ENCODE data around the gene GALNT18. TPM values are rescaled to one million over a fixed set of nuclear protein-coding genes. Genes with fewer than 3 reads are reported as not detected.

The GALNT18 gene
- total and polyA plus RNA-seq, 2 donors (not counting 3 experiments of a cell fraction or from before 2014, with no cell fraction given): 0.17 to 0.18 TPM

DNA sequence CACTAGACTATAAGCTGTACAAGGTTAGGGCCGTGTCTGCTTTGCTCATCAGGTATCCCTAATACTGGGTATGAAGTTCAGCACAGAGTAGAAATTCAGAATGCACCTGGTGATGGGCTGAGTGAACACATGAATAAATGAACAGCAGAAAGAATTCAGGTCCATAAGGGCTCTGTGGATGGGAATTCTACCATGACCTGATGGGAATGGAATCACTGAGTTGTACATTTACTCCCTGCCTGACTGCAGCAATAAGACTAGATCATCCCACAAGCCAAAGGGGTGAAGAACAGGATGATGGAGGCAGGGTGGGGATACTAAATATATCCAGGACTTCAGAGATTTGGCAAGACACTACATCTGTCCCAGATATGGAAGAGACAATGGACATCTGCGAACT lies 182.2 kb downstream of the GALNT18 start:
- ChIA-PET POLR2A (no interaction called here), CTCF (no interaction called here)
- TF ChIP-seq FOS (IDR thresholded peaks at IDR 0.05; ENCODE audit: borderline replicate concordance, insufficient read depth, low read length) (no peak), EZH2 (IDR thresholded peaks at IDR 0.05; ENCODE audit: borderline replicate concordance, low read depth, low read length, severe bottlenecking) (no peak), MYC (IDR thresholded peaks at IDR 0.05; ENCODE audit: low read depth, low read length) (no peak), GATA2 (IDR thresholded peaks at IDR 0.05; ENCODE audit: insufficient read depth, insufficient read length, low read depth, low read length) (no peak), JUN (IDR thresholded peaks at IDR 0.05; ENCODE audit: borderline replicate concordance, insufficient read depth, insufficient read length, low read depth) (no peak)
- TF ChIP-seq, protein P1, sequence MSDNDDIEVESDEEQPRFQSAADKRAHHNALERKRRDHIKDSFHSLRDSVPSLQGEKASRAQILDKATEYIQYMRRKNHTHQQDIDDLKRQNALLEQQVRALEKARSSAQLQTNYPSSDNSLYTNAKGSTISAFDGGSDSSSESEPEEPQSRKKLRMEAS (IDR thresholded peaks at IDR 0.05; ENCODE audit: insufficient read depth, insufficient read length): no peak
- TF ChIP-seq, protein P2, sequence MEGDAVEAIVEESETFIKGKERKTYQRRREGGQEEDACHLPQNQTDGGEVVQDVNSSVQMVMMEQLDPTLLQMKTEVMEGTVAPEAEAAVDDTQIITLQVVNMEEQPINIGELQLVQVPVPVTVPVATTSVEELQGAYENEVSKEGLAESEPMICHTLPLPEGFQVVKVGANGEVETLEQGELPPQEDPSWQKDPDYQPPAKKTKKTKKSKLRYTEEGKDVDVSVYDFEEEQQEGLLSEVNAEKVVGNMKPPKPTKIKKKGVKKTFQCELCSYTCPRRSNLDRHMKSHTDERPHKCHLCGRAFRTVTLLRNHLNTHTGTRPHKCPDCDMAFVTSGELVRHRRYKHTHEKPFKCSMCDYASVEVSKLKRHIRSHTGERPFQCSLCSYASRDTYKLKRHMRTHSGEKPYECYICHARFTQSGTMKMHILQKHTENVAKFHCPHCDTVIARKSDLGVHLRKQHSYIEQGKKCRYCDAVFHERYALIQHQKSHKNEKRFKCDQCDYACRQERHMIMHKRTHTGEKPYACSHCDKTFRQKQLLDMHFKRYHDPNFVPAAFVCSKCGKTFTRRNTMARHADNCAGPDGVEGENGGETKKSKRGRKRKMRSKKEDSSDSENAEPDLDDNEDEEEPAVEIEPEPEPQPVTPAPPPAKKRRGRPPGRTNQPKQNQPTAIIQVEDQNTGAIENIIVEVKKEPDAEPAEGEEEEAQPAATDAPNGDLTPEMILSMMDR (IDR thresholded peaks at IDR 0.05; ENCODE audit: extremely low read depth in 1 of 2, insufficient read depth in 1 of 2, low read depth in 1 of 2, low read length in 2 of 2): no peak
- Histone ChIP-seq H3K36me3 (ENCODE audit: control insufficient read depth in 2 of 2, extremely low read depth in 1 of 2, insufficient read depth in 2 of 2, low read length in 2 of 2) (no peaks in the 10 kb centered on the region), H3K9me3 (replicated peaks; ENCODE audit: control insufficient read depth, insufficient read depth, low read length) (no peaks in the 10 kb centered on the region), H3K4me2 (ENCODE audit: insufficient read depth, low read length) (no peak overlapping the region), H2AFZ (ENCODE audit: low read depth, low read length) (no peak overlapping the region), H3K79me2 (ENCODE audit: control insufficient read depth, insufficient read depth, low read length) (no peaks in the 10 kb centered on the region), H4K20me1 (replicated peaks; ENCODE audit: control insufficient read depth, extremely low read depth, insufficient read depth, low read length) (no peaks in the 10 kb centered on the region), H3K4me1 (ENCODE audit: control insufficient read depth, extremely low read depth, insufficient read depth, low read length) (no peaks in the 10 kb centered on the region), H3K27ac (ENCODE audit: insufficient read depth, low read depth, low read length) (no peak overlapping the region), H3K4me3 (replicated peaks in 1 of 3; ENCODE audit: insufficient read depth in 1 of 3, low read depth in 1 of 3, low read length in 3 of 3) (no peak overlapping the region), H3K9me1 (replicated peaks; ENCODE audit: control insufficient read depth, extremely low read depth, insufficient read depth, low read length) (no peaks in the 10 kb centered on the region), H3K9ac (replicated peaks; ENCODE audit: extremely low read depth, insufficient read depth, low read length) (no peak overlapping the region), H3K27me3 (ENCODE audit: control insufficient read depth in 2 of 2, insufficient read depth in 2 of 2, low read length in 2 of 2) (no peaks in the 10 kb centered on the region)
- FAIRE-seq (no peak), DNase-seq (ENCODE audit: low read depth, low spot score) (no peak)
- no TSS peak for BruUV-seq (replicated peaks)
- intact Hi-C loops (cut with micrococcal nuclease): no loop called here
- dilution Hi-C loops (cut with MboI; ENCODE audit: extremely low pct_ligation_motif_present, low sequenced_read_pairs): no loop called here

Data from endothelial cell of umbilical vein (primary cell).